Endothelial cell of umbilical vein (primary cell): ENCODE results near the gene KLF5. TPM values are rescaled to one million over a fixed set of nuclear protein-coding genes. Genes with fewer than 3 reads are reported as not detected.

Experiments used
- BruUV-seq: library from RNA; stranded (reverse); fragments of 400-500 nt; replicated peaks from 2 replicates; lab custom pipeline; 2021; lab: Mats Ljungman, UMichigan
- CTCF ChIA-PET: fragments of 300-600, 350-600 bp; sonication (Branson Sonifier 250); formaldehyde crosslinking; loops from one replicate; lab custom pipeline; 2021; ENCODE audit warnings: antibody characterized with exemption, inconsistent platforms; lab: Charles Lee
- POLR2A ChIA-PET: fragments of 300-600, 350-600 bp; sonication (Branson Sonifier 250); formaldehyde crosslinking; loops from one replicate; lab custom pipeline; 2021; ENCODE audit warnings: antibody characterized with exemption, inconsistent platforms; lab: Charles Lee
- DNase-seq: peaks from one replicate; pipeline ENCODE4 v3.0.0-alpha.2; 2011; ENCODE audit warnings: low read depth, low spot score
- FAIRE-seq: peaks from 2 replicates; lab custom pipeline; 2011; peaks lifted over from hg19 to GRCh38; lab: Jason Lieb, UNC
- H2AFZ ChIP-seq: 2 replicates; pipeline ENCODE4 v1.6.0; 2012; ENCODE audit warnings: low read depth, low read length, control low read depth, inconsistent platforms
- H3K27ac ChIP-seq: 2 replicates; pipeline ENCODE4 v1.5.1; 2011; ENCODE audit warnings: low read depth, mild to moderate bottlenecking, control low read depth, low read length, moderate library complexity; ENCODE audit not compliant: insufficient read depth
- H3K27me3 ChIP-seq, 2 experiments: 2 replicates each; pipeline versions ENCODE4 v1.6.0 to v1.6.1; 2011; ENCODE audit warnings: low read length in 2 of 2, mixed read lengths in 1 of 2; ENCODE audit not compliant: control insufficient read depth in 2 of 2, insufficient read depth in 2 of 2
- H3K36me3 ChIP-seq, 2 experiments: 2 replicates in 1 of 2; 3 replicates in 1 of 2; pipeline ENCODE4 v1.5.1; 2011; ENCODE audit warnings: low read length in 2 of 2, mild to moderate bottlenecking in 1 of 2, moderate library complexity in 1 of 2; ENCODE audit not compliant: control insufficient read depth in 2 of 2, insufficient read depth in 2 of 2; ENCODE audit errors: extremely low read depth in 1 of 2
- H3K4me1 ChIP-seq: 3 replicates; pipeline ENCODE4 v1.5.1; 2011; ENCODE audit warnings: mild to moderate bottlenecking, low read length; ENCODE audit not compliant: control insufficient read depth, insufficient read depth; ENCODE audit errors: extremely low read depth
- H3K4me2 ChIP-seq: 2 replicates; pipeline ENCODE4 v1.6.1; 2011; ENCODE audit warnings: low read length, control low read depth, mixed read lengths; ENCODE audit not compliant: insufficient read depth
- H3K4me3 ChIP-seq, 3 experiments: fragments of 200-600 bp in 1 of 3; sonication (generic), shearing (Covaris generic) in 1 of 3; replicated peaks in 1 of 3; 2 replicates each; pipeline ENCODE4 v1.5.1; 2011 to 2016; ENCODE audit warnings: control low read depth in 3 of 3, low read length in 3 of 3, mild to moderate bottlenecking in 2 of 3, inconsistent platforms in 1 of 3, low read depth in 1 of 3, moderate library complexity in 1 of 3; ENCODE audit not compliant: insufficient read depth in 1 of 3
- H3K79me2 ChIP-seq: 2 replicates; pipeline ENCODE4 v1.6.0; 2012; ENCODE audit warnings: low read length, inconsistent platforms; ENCODE audit not compliant: control insufficient read depth, insufficient read depth
- H3K9ac ChIP-seq: replicated peaks from 2 replicates; pipeline ENCODE3; 2011; ENCODE audit warnings: low read length, control low read depth; ENCODE audit not compliant: insufficient read depth; ENCODE audit errors: extremely low read depth
- H3K9me1 ChIP-seq: replicated peaks from 3 replicates; pipeline ENCODE4 v1.6.0; 2011; ENCODE audit warnings: mild to moderate bottlenecking, low read length; ENCODE audit not compliant: control insufficient read depth, insufficient read depth; ENCODE audit errors: extremely low read depth
- H3K9me3 ChIP-seq: replicated peaks from 2 replicates; pipeline ENCODE4 v1.5.1; 2012; ENCODE audit warnings: low read length, inconsistent platforms; ENCODE audit not compliant: control insufficient read depth, insufficient read depth
- H4K20me1 ChIP-seq: replicated peaks from 2 replicates; pipeline ENCODE3; 2011; ENCODE audit warnings: mild to moderate bottlenecking, low read length; ENCODE audit not compliant: control insufficient read depth, insufficient read depth; ENCODE audit errors: extremely low read depth
- EZH2 ChIP-seq: IDR thresholded peaks from 2 replicates; pipeline ENCODE4 v1.6.1; 2012; ENCODE audit warnings: borderline replicate concordance, low read depth, mild to moderate bottlenecking, moderate library complexity, low read length, inconsistent platforms; ENCODE audit not compliant: severe bottlenecking
- FOS ChIP-seq: IDR thresholded peaks from 2 replicates; pipeline ENCODE4 v1.6.1; 2011; ENCODE audit warnings: mild to moderate bottlenecking, low read length, moderate library complexity, borderline replicate concordance; ENCODE audit not compliant: insufficient read depth
- GATA2 ChIP-seq: IDR thresholded peaks from 2 replicates; pipeline ENCODE4 v1.7.0; 2011; ENCODE audit warnings: low read depth, mild to moderate bottlenecking, moderate library complexity, mixed read lengths, low read length; ENCODE audit not compliant: insufficient read length, insufficient read depth
- JUN ChIP-seq: IDR thresholded peaks from 2 replicates; pipeline ENCODE4 v1.6.1; 2011; ENCODE audit warnings: borderline replicate concordance, low read depth; ENCODE audit not compliant: insufficient read length, insufficient read depth
- MYC ChIP-seq: IDR thresholded peaks from one replicate; pipeline ENCODE4 v1.6.1; 2011; ENCODE audit warnings: mild to moderate bottlenecking, low read depth, low read length
- POLR2A ChIP-seq: IDR thresholded peaks from 2 replicates; pipeline ENCODE4 v1.6.1; 2012; ENCODE audit warnings: low read depth, mild to moderate bottlenecking, control low read depth, low read length
- POLR2AphosphoS5 ChIP-seq: IDR thresholded peaks from 2 replicates; pipeline ENCODE4 v1.6.1; 2012; ENCODE audit warnings: low read depth, mild to moderate bottlenecking, control low read depth, low read length, moderate library complexity; ENCODE audit not compliant: insufficient read depth
- dilution Hi-C: fragments of 300-500 bp; cut with MboI; formaldehyde crosslinking; loops from one replicate; pipeline ENCODE4 v1.15.0; 2019; ENCODE audit warnings: low sequenced_read_pairs; ENCODE audit not compliant: extremely low pct_ligation_motif_present
- intact Hi-C: fragments of 100-400 bp; cut with micrococcal nuclease; formaldehyde crosslinking; loops from one replicate; pipeline ENCODE4 v1.10.0; 2022
- polyA plus RNA-seq, 4 experiments: library from polyadenylated mRNA; depleted of rRNA in 3 of 4; stranded (reverse) in 3 of 4; unstranded in 1 of 4; fragments of >200 nt; gene quantifications; 2 replicates each; pipeline versions ENCODE4 v1.2.1 to v1.2.3, GENCODE V29; 2011 to 2012; ENCODE audit warnings: missing spikeins in 1 of 4
- total RNA-seq: library from RNA; stranded (reverse); gene quantifications from 2 replicates; pipeline ENCODE4 v1.2.3, GENCODE V29; 2021
- TF ChIP-seq, protein P1 (sequence below), 2 donors: IDR thresholded peaks; 1 replicate in 1 of 2; 2 replicates in 1 of 2; pipeline ENCODE4 v1.5.1; 2011; ENCODE audit warnings: low read length in 2 of 2, mild to moderate bottlenecking in 2 of 2, moderate library complexity in 2 of 2, control low read depth in 1 of 2, inconsistent platforms in 1 of 2, low read depth in 1 of 2; ENCODE audit not compliant: insufficient read depth in 1 of 2; ENCODE audit errors: extremely low read depth in 1 of 2
- TF ChIP-seq, protein P2 (sequence below): IDR thresholded peaks from 2 replicates; pipeline ENCODE4 v1.6.1; 2011; ENCODE audit not compliant: insufficient read depth, insufficient read length

Gene KLF5
- total and polyA plus RNA-seq, 2 donors (not counting 3 experiments of a cell fraction or from before 2014, with no cell fraction given), result 1.7 to 4.0 TPM

DNA sequence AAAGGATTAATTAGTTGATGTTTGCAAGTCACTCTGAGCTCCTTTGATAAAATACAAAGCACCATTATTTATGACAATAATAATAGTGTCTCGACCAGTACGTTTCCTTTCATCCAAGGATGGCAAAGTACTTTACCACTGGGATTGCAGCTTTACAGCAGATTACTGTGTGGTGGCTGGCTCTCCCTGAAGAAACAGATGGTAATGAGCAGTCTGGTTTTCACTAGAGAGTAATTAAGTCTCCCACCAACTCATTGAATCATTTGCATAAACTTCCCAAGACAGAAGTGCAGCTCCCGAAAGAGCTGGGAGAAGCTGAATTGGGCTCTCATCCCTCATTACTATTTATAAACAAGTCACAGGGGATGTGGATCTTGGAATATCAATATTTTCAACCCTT is 48.7 kb downstream of the KLF5 start:
- ChIA-PET CTCF (no interaction called here), POLR2A (no interaction called here)
- no TSS peak for BruUV-seq
- H3K4me3 ChIP-seq, result no peak overlapping the region
- FAIRE-seq (no peak), DNase-seq (no peak)
- H3K27me3 ChIP-seq, result no peaks in the 10 kb centered on the region
- H3K9me3 ChIP-seq, result no peaks in the 10 kb centered on the region
- H3K9me1 ChIP-seq, result no peaks in the 10 kb centered on the region
- no peaks in the 10 kb centered on the region for H3K79me2 ChIP-seq
- no peaks in the 10 kb centered on the region for H4K20me1 ChIP-seq
- dilution Hi-C loops, result no loop called here
- H3K9ac ChIP-seq, result no peak overlapping the region
- H3K27ac ChIP-seq, result no peak overlapping the region
- H3K36me3 ChIP-seq, result no peaks in the 10 kb centered on the region
- H3K4me1 ChIP-seq, result no peaks in the 10 kb centered on the region
- H2AFZ ChIP-seq, result no peak overlapping the region
- no peak overlapping the region for H3K4me2 ChIP-seq
- intact Hi-C loops, result no loop called here
- TF ChIP-seq MYC (no peak), EZH2 (no peak), POLR2AphosphoS5 (no peak), FOS (no peak), POLR2A (no peak), JUN (no peak), GATA2 (no peak)
- TF ChIP-seq, protein P1, sequence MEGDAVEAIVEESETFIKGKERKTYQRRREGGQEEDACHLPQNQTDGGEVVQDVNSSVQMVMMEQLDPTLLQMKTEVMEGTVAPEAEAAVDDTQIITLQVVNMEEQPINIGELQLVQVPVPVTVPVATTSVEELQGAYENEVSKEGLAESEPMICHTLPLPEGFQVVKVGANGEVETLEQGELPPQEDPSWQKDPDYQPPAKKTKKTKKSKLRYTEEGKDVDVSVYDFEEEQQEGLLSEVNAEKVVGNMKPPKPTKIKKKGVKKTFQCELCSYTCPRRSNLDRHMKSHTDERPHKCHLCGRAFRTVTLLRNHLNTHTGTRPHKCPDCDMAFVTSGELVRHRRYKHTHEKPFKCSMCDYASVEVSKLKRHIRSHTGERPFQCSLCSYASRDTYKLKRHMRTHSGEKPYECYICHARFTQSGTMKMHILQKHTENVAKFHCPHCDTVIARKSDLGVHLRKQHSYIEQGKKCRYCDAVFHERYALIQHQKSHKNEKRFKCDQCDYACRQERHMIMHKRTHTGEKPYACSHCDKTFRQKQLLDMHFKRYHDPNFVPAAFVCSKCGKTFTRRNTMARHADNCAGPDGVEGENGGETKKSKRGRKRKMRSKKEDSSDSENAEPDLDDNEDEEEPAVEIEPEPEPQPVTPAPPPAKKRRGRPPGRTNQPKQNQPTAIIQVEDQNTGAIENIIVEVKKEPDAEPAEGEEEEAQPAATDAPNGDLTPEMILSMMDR (IDR thresholded peaks at IDR 0.05; ENCODE audit: extremely low read depth in 1 of 2, insufficient read depth in 1 of 2, low read depth in 1 of 2, low read length in 2 of 2), result no peak
- TF ChIP-seq, protein P2, sequence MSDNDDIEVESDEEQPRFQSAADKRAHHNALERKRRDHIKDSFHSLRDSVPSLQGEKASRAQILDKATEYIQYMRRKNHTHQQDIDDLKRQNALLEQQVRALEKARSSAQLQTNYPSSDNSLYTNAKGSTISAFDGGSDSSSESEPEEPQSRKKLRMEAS, result no peak
